Stimulated activated naive CD8-positive, alpha-beta T cell treated with anti-CD3 and anti-CD28 coated beads, Interleukin-15, amount 100 ng/mL, for 72 hours (primary cell): ENCODE measurements around the gene ALPI.
"Not testable (repeated sequence)": the region's sequence is repeated elsewhere in the genome, so short reads cannot be mapped to it uniquely, and the experiment has no call there.

Experiments used
- ATAC-seq: fragments of 150-1000 bp; cut with Tn5 transposase; 2 replicates; pipeline ENCODE4 v1.10.0; 2021; ENCODE audit warnings: mild to moderate bottlenecking, moderate library complexity
- DNase-seq, 2 donors: peaks; one replicate each; pipeline ENCODE4 v3.0.0; 2021 to 2022
- H3K27ac Mint-ChIP-seq, 2 donors: one replicate each; pipeline ENCODE4 v1.8.0; 2022; ENCODE audit warnings: mild to moderate bottlenecking in 2 of 2, mixed read lengths in 2 of 2, moderate library complexity in 2 of 2
- H3K27me3 Mint-ChIP-seq: one replicate; pipeline ENCODE4 v1.8.0; 2022; ENCODE audit warnings: mixed read lengths
- H3K4me1 Mint-ChIP-seq: one replicate; pipeline ENCODE4 v1.8.0; 2022; ENCODE audit warnings: mild to moderate bottlenecking, mixed read lengths
- H3K4me3 Mint-ChIP-seq, 2 donors: one replicate each; pipeline ENCODE4 v1.8.0; 2022; ENCODE audit warnings: mild to moderate bottlenecking in 2 of 2, mixed read lengths in 2 of 2, moderate library complexity in 1 of 2
- H3K9me3 Mint-ChIP-seq, 2 donors: one replicate each; pipeline ENCODE4 v1.8.0; 2022; ENCODE audit warnings: mixed read lengths in 2 of 2

The ALPI gene

GRCh38 chr2:232418056-232418455 is 37.9 kb upstream of the ALPI start:
- Mint-ChIP-seq H3K4me3 (peak overlapping the region; percentile 23 to 70), H3K27me3 (peaks cover 94% of the 10 kb centered on the region), H3K27ac (no peak overlapping the region), H3K4me1 (peaks cover 42% of the 10 kb centered on the region), H3K9me3 (peaks cover 0 to 13% of the 10 kb centered on the region in 2 donors)
- ATAC-seq, result no peak
- DNase-seq, result no peak

GRCh38 chr2:232418466-232419244 is 37.3 kb upstream of the ALPI start:
- ATAC-seq (peak; percentile 46), DNase-seq (peak in 1 of 2 donors; percentile 33)
- peaks cover 0 to 13% of the 10 kb centered on the region in 2 donors for H3K9me3 Mint-ChIP-seq
- H3K4me1 Mint-ChIP-seq, result peaks cover 36% of the 10 kb centered on the region
- peak overlapping the region; percentile 79 to 84 for H3K4me3 Mint-ChIP-seq
- H3K27ac Mint-ChIP-seq, result peak overlapping the region in 1 of 2 donors; percentile 59
- H3K27me3 Mint-ChIP-seq, result peaks cover 88% of the 10 kb centered on the region

- H3K4me1 Mint-ChIP-seq, result peaks cover 32% of the 10 kb centered on the region
- DNase-seq (no peak), ATAC-seq (peak; percentile 50)
- peaks cover 80% of the 10 kb centered on the region for H3K27me3 Mint-ChIP-seq
- H3K4me3 Mint-ChIP-seq, result peak overlapping the region; percentile 79 to 84
- H3K27ac Mint-ChIP-seq, result no peak overlapping the region
- H3K9me3 Mint-ChIP-seq, result peaks cover 0 to 13% of the 10 kb centered on the region in 2 donors
These were observed 36.5 kb upstream of the ALPI start for GRCh38 chr2:232419245-232420072.

- peaks cover 74% of the 10 kb centered on the region for H3K27me3 Mint-ChIP-seq
- ATAC-seq, result no peak
- DNase-seq, result no peak
- H3K4me1 Mint-ChIP-seq, result peaks cover 32% of the 10 kb centered on the region
- peaks cover 0 to 13% of the 10 kb centered on the region in 2 donors for H3K9me3 Mint-ChIP-seq
- no peak overlapping the region for H3K27ac Mint-ChIP-seq
- peak overlapping the region in 1 of 2 donors; percentile 73 for H3K4me3 Mint-ChIP-seq
These were observed 35.9 kb upstream of the ALPI start for GRCh38 chr2:232420073-232420454.

GRCh38 chr2:232420463-232421188 is 35.3 kb upstream of the ALPI start:
- peak; percentile 51 for DNase-seq
- H3K27ac Mint-ChIP-seq, result no peak overlapping the region
- H3K4me1 Mint-ChIP-seq, result peaks cover 32% of the 10 kb centered on the region
- peaks cover 0 to 13% of the 10 kb centered on the region in 2 donors for H3K9me3 Mint-ChIP-seq
- peak overlapping the region; percentile 56 to 73 for H3K4me3 Mint-ChIP-seq
- ATAC-seq, result peak; percentile 74
- H3K27me3 Mint-ChIP-seq, result peaks cover 69% of the 10 kb centered on the region

- H3K4me1 Mint-ChIP-seq, result peaks cover 32% of the 10 kb centered on the region
- peaks cover 0 to 13% of the 10 kb centered on the region in 2 donors for H3K9me3 Mint-ChIP-seq
- H3K27me3 Mint-ChIP-seq, result peaks cover 62% of the 10 kb centered on the region
- ATAC-seq, result peak; percentile 5
- H3K4me3 Mint-ChIP-seq, result peak overlapping the region; percentile 56 to 73
- DNase-seq, result no peak
- H3K27ac Mint-ChIP-seq, result no peak overlapping the region
These were observed 34.7 kb upstream of the ALPI start for GRCh38 chr2:232421189-232421785.

GRCh38 chr2:232422051-232422450 is 33.9 kb upstream of the ALPI start:
- H3K9me3 Mint-ChIP-seq, result peaks cover 0 to 13% of the 10 kb centered on the region in 2 donors
- DNase-seq, result no peak
- peaks cover 57% of the 10 kb centered on the region for H3K27me3 Mint-ChIP-seq
- H3K27ac Mint-ChIP-seq, result no peak overlapping the region
- peak overlapping the region; percentile 24 to 42 for H3K4me3 Mint-ChIP-seq
- peaks cover 32% of the 10 kb centered on the region for H3K4me1 Mint-ChIP-seq
- no peak for ATAC-seq

GRCh38 chr2:232422996-232423395 is 33.0 kb upstream of the ALPI start:
- not testable (repeated sequence) for ATAC-seq, DNase-seq, H3K27ac Mint-ChIP-seq, H3K4me3 Mint-ChIP-seq
- Mint-ChIP-seq H3K9me3 (peaks cover 0 to 13% of the 10 kb centered on the region in 2 donors), H3K27me3 (peaks cover 50% of the 10 kb centered on the region), H3K4me1 (peaks cover 32% of the 10 kb centered on the region)

- not testable (repeated sequence) for H3K27ac Mint-ChIP-seq, DNase-seq, ATAC-seq, H3K4me3 Mint-ChIP-seq
- H3K27me3 Mint-ChIP-seq, result peaks cover 46% of the 10 kb centered on the region
- peaks cover 0 to 13% of the 10 kb centered on the region in 2 donors for H3K9me3 Mint-ChIP-seq
- H3K4me1 Mint-ChIP-seq, result peaks cover 28% of the 10 kb centered on the region
These were observed 32.5 kb upstream of the ALPI start for GRCh38 chr2:232423407-232423806.

GRCh38 chr2:232431705-232432590 is 24.0 kb upstream of the ALPI start:
- H3K27ac Mint-ChIP-seq, result peak overlapping the region in 1 of 2 donors; percentile 71
- H3K27me3 Mint-ChIP-seq, result no peaks in the 10 kb centered on the region
- DNase-seq (no peak), ATAC-seq (peak; percentile 36)
- no peaks in the 10 kb centered on the region for H3K4me1 Mint-ChIP-seq
- H3K9me3 Mint-ChIP-seq, result no peaks in the 10 kb centered on the region
- H3K4me3 Mint-ChIP-seq, result no peak overlapping the region

GRCh38 chr2:232432598-232433184 is 23.3 kb upstream of the ALPI start:
- H3K27ac Mint-ChIP-seq, result no peak overlapping the region
- H3K4me1 Mint-ChIP-seq, result no peaks in the 10 kb centered on the region
- DNase-seq, result no peak
- no peaks in the 10 kb centered on the region for H3K27me3 Mint-ChIP-seq
- no peaks in the 10 kb centered on the region for H3K9me3 Mint-ChIP-seq
- H3K4me3 Mint-ChIP-seq, result no peak overlapping the region
- ATAC-seq, result peak; percentile 63

- H3K4me3 Mint-ChIP-seq, H3K27ac Mint-ChIP-seq, H3K9me3 Mint-ChIP-seq, DNase-seq, H3K27me3 Mint-ChIP-seq, ATAC-seq, H3K4me1 Mint-ChIP-seq: not testable (repeated sequence)
These were observed 22.3 kb upstream of the ALPI start for GRCh38 chr2:232433622-232434021.

GRCh38 chr2:232434091-232434490 is 21.9 kb upstream of the ALPI start:
- Mint-ChIP-seq H3K27me3 (no peaks in the 10 kb centered on the region), H3K4me3 (no peak overlapping the region), H3K9me3 (no peaks in the 10 kb centered on the region), H3K27ac (no peak overlapping the region), H3K4me1 (no peaks in the 10 kb centered on the region)
- ATAC-seq (no peak), DNase-seq (no peak)
